Stomach (tissue), 4 donors: ENCODE results near the gene SMAD5.

Experiments used
- POLR2A ChIP-seq, 4 donors: fragments of 450-650 bp; IDR thresholded peaks; one replicate each; pipeline ENCODE4 v1.6.1; 2016; ENCODE audit warnings: antibody characterized with exemption in 4 of 4, control low read depth in 2 of 4, mild to moderate bottlenecking in 1 of 4, moderate library complexity in 1 of 4
- TF ChIP-seq, protein P1 (sequence below), 7 experiments: fragments of 450-650 bp in 4 of 7; fragments of 200-600 bp in 3 of 7; sonication (generic) in 3 of 7; IDR thresholded peaks; one replicate each; pipeline ENCODE4 v1.5.1; 2016 to 2019; ENCODE audit warnings: antibody characterized with exemption in 7 of 7, control low read depth in 2 of 7, mild to moderate bottlenecking in 1 of 7

DNA sequence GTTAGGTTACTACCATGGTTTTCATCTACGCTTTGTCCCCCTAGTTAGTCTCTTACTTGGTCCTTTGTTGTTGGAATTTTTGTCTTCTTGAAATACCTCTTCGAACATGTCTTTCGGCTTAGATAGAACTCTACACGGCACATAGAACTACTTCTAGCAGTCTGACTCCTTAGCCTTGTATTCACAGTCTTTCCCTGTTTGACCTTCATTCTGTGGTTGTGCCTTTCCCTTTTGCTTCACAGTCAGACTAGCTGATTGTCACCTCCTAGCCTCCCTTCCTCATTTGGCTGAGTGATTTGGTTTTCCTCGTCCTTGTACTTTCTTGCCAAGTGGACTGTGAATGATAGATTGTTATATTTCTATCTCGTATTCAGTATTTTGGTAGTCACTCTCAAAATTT is 10.7 kb downstream of the SMAD5 start:
- TF ChIP-seq, protein P1, sequence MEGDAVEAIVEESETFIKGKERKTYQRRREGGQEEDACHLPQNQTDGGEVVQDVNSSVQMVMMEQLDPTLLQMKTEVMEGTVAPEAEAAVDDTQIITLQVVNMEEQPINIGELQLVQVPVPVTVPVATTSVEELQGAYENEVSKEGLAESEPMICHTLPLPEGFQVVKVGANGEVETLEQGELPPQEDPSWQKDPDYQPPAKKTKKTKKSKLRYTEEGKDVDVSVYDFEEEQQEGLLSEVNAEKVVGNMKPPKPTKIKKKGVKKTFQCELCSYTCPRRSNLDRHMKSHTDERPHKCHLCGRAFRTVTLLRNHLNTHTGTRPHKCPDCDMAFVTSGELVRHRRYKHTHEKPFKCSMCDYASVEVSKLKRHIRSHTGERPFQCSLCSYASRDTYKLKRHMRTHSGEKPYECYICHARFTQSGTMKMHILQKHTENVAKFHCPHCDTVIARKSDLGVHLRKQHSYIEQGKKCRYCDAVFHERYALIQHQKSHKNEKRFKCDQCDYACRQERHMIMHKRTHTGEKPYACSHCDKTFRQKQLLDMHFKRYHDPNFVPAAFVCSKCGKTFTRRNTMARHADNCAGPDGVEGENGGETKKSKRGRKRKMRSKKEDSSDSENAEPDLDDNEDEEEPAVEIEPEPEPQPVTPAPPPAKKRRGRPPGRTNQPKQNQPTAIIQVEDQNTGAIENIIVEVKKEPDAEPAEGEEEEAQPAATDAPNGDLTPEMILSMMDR (IDR thresholded peaks at IDR 0.05), result no peak
- TF ChIP-seq POLR2A (IDR thresholded peaks at IDR 0.05), result no peak
